ENCODE results near the gene CMC4.

GRCh38 chrX:155035688-155036087, 35.2 kb downstream of the CMC4 start:
- TF ChIP-seq, protein P1, sequence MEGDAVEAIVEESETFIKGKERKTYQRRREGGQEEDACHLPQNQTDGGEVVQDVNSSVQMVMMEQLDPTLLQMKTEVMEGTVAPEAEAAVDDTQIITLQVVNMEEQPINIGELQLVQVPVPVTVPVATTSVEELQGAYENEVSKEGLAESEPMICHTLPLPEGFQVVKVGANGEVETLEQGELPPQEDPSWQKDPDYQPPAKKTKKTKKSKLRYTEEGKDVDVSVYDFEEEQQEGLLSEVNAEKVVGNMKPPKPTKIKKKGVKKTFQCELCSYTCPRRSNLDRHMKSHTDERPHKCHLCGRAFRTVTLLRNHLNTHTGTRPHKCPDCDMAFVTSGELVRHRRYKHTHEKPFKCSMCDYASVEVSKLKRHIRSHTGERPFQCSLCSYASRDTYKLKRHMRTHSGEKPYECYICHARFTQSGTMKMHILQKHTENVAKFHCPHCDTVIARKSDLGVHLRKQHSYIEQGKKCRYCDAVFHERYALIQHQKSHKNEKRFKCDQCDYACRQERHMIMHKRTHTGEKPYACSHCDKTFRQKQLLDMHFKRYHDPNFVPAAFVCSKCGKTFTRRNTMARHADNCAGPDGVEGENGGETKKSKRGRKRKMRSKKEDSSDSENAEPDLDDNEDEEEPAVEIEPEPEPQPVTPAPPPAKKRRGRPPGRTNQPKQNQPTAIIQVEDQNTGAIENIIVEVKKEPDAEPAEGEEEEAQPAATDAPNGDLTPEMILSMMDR (IDR thresholded peaks at IDR 0.05; ENCODE audit: low read length), result no peak
- TF ChIP-seq EZH2 (IDR thresholded peaks at IDR 0.05; ENCODE audit: borderline replicate concordance, low read length), result no peak
